NT2/D1 (cell line): ENCODE measurements around the gene SMIM31.

ENCODE experiments used
- SUZ12 ChIP-seq: IDR thresholded peaks from 2 replicates; pipeline ENCODE4 v1.6.1; 2011; ENCODE audit not compliant: insufficient read length, insufficient read depth; ENCODE audit errors: extremely low read depth
- YY1 ChIP-seq: IDR thresholded peaks from 2 replicates; pipeline ENCODE4 v1.6.1; 2011; ENCODE audit not compliant: insufficient read length, insufficient read depth
- ZNF274 ChIP-seq: IDR thresholded peaks from 2 replicates; pipeline ENCODE4 v1.6.1; 2011; ENCODE audit warnings: mild to moderate bottlenecking, low read depth, low read length

GRCh38 chr4:164706675-164707074 is 47.3 kb upstream of the SMIM31 start:
- TF ChIP-seq YY1 (no peak), ZNF274 (no peak), SUZ12 (no peak)
